ENCODE data around the gene LFNG. TPM values are rescaled to one million over a fixed set of nuclear protein-coding genes. Genes with fewer than 3 reads are reported as not detected.
A peak's percentile ranks its signal among the peaks of the same experiment; 100 is the strongest.

LFNG gene
- total RNA-seq, 2 donors from 2014 or later: 48.3 to 70.1 TPM

DNA sequence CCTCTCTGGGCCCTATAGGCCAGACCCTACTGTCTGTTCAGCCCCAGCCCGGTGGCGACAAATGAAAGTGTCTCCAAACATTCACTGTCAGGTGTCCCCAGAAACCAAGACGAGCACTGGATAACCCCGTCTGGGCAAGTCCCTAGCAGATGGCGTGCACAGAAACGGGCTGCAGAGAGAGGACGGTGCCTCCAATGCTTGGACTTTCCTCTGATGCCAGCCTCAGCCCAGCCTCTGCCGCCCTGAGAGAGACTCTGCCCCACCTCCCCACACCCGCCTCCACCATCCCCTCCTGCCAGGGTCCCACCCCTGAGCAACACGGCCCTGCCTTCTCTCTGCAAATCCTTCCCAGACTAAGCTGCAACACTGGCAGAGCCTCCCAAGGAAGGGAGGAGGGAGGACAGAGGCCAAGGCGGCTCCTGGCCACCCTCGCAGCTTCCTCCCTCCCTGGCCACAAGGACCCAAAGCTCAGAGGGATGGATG, 7.4 kb upstream of the LFNG start:
- intact Hi-C loops (cut with DNase I, micrococcal nuclease): no loop called here
- peak; percentile 63 for ATAC-seq
- DNase-seq: peak in 1 of 2 donors; percentile 52

DNA sequence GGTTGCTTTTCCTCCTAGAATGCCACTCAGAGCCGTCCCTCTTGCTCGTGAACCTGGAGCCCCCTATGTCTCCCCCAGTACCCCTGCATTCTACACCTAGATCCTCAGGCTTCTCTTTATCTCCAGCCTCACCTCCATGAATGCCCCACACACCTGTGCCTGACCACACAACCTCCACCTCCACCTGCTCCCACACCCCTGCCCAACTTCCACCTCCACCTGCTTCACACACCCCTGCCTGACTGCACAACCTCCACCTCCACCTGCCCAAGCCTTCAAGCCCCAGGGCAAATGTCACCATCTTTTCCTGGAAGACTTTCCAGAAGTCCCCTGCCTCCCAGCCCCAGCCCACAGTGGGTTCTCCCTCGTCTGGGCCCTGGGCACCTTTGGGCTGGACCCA, 6.9 kb upstream of the LFNG start:
- DNase-seq: no peak
- no peak for ATAC-seq
- intact Hi-C loops (cut with DNase I, micrococcal nuclease): no loop called here

DNA sequence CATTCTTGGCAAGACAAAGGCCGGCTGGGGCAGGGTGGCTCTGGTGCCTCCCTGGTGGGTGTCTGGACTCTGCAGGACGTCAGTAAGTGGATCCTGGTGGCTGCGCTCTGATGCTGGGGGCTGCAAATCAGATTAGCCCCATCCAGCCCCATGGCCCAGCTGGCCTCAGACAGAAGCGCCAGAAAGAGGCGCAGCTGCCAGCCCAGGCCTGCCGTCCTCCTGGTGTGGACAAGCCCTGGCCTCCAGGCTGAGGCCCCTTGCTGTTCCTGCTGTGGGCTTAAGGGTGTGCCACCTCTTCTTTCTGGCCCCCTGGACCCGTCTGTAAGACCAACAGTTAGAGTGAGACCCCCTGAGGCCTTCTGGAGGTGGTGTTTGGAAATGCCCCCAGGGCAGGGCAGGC, 5.9 kb upstream of the LFNG start:
- intact Hi-C loops (cut with DNase I, micrococcal nuclease): no loop called here
- no peak for ATAC-seq

DNA sequence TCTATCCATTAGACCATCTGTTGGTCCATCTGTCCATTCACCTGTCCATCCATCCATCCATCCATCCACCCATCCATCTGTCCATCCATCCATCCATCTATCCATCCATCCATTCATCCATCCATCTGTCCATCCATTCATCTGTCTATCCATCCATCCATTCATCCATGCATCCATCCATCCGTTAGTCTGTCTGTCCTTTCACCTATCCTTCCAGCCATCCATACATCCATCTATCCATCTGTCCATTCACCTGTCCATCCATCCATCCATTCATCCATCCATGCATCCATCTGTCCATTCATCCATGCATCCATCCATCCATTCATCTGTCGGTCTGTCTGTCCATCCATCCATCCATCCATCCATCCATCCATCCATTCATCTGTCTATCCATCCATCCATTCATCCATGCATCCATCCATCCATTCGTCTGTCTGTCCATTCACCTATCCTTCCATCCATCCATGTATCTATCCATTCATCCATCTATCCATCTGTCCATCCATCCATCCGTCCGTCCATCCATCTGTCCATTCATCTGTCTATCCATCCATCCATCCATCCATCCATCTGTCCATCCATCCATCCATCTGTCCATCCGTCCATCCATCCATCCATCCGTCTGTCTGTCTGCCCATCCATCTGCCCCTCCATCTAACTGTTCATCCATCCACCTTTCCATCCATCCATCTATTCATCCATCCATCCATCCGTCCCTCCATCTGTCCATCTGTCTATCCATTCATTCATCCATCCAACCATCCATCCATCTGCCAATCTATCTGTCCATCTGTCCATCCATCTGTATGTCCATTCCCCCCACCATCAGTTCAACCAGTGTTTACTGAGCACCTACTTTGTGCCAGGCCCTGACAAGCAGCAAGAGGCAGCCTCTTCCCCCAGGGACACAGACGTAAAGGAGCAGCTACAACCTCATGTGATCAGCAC, 4.8 kb upstream of the LFNG start:
- intact Hi-C loops (cut with DNase I, micrococcal nuclease): no loop called here
- no peak for DNase-seq
- ATAC-seq: no peak

More for the DNA sequence above, 5.9 kb upstream of the LFNG start:
- no peak for DNase-seq

DNA sequence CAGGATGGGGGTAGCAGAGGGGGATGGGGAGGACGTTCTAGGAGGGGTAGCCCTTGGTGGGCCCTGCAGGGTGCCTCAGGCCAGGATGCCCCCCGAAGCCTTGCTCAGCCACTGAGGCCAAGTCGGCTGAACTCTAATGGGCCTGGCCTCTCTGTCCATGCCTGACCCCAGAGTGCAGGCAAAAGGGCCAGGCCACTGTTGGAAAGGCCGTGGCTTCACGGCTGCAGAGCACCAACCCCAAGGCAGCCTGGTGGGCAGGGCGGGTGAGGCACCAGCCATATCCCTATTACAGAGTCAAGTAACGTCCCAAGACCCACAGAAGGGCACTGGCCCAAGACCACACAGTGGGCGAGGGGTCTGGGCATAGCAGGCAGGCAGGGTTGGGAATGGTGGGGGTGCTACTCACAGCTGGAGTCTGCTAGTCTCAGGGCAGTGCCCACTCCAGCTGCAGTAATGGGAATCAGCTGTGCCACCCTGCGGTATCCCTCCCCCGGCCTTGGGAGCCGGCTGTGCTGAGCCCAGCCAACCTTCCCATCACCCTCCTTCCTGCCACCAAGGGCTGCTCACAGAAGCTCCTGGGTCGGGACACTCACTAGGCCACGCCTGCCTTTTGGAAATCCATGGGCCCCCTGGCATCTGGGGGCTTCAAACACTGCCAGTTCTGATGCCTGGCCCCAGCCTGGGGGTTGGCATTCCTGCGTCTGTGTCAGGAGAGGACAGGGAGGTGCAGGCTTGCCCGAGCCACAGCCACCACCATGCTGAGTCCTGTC, 4.0 kb upstream of the LFNG start:
- ATAC-seq (no peak), DNase-seq (no peak)
- intact Hi-C loops (cut with DNase I, micrococcal nuclease): no loop called here

DNA sequence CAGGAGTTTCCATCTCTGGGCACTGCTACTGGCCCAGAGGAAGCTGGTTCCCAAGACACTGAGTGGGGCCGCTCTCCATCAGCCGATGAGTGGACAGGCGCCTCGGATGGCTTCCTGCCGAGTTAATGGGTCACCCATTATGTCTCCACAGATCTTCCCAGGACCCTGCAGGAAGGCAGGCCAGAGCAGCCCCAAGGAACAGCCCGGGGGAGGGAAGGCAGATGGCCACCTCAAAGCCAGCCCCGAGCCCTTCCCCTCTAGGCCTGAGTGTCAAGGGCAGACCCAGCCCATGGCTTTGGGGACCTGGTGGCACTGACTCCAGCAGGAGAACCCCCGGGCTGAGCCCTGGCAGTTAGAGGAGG, 3.4 kb upstream of the LFNG start:
- intact Hi-C loops (cut with DNase I, micrococcal nuclease): no loop called here
- DNase-seq (no peak), ATAC-seq (no peak)

DNA sequence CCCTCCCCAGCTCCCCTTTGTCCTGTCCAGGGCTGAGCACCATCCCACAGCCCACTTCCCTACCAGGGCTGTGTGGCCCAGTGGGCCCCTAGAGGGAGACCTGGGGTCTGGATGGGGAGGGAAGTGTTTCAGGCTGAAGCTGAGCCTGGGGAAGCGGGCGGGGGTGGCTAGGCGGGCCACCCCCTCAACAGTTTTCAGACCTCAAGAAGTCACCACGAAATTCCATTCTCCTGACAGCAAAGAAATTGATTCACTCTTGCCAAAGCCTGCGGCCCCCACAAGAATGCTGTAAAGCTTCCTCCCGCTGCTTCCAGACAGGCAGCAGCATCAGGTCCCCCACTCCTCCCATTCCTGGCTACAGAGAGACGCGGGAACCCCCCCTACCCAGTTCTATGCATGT, 2.5 kb upstream of the LFNG start:
- DNase-seq (no peak), ATAC-seq (no peak)
- intact Hi-C loops (cut with DNase I, micrococcal nuclease): no loop called here

DNA sequence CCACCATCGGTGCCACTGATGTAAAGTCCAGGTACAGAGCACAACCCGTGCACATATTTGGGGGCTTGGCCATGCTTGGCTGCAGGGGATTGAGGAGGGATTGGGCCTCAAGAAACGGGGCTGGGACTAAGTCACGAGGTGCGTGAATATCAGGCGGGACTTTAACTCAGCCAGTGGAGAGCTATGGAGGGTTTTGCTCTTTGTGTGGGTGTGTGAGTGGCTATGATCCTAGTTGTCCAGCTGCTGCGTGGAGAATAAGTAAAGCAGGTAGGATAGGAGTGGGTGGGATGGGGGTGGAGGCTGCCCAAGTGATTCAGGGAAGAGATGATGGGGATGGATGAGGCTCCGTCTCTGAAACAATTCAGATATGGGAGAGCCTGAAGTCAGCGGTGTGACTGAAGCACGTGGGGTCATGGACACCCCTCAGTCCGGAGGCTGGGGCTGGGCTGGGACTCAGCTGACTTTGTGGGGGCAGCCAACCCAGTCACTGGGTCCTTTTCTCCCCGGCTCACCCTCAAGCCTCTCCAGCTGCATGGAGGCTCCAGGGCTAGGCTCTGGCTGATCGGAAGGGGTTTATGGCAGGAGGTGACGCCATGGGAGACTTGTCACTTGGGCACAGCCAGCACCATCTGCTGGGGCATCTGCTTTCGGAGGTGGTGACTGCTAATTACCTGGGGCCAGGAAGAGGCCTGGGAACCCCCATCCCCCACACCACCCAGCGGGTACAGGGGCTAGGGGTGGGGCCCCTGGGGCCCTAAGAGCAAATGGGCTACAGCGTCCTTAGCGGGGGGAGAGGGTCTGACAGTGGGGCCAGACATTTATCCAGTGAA, 1.7 kb upstream of the LFNG start:
- peak; percentile 74 to 76 for DNase-seq
- peak; percentile 8 for ATAC-seq
- intact Hi-C loops (cut with DNase I, micrococcal nuclease): no loop called here

DNA sequence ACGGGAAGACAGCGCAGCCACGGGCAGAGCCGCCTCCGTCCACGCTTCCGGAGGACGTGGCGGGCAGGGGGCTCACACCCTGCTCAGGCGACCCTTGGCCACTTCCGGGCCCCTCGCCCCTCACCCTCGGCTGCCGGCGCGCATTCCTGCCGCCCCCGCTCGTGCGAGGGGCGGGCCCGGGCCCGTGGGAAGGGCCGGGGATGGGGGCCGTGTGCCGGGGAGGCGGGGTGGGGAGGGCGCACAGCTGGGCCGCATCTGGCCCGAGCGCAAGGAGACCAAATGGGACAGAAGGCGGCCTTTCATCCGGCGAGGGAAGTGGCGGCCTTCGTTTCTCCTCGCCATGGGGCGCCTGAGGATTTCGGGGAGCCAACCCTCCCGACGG, 846 bp upstream of the LFNG start:
- intact Hi-C loops (cut with DNase I, micrococcal nuclease): no loop called here
- DNase-seq (no peak), ATAC-seq (no peak)

DNA sequence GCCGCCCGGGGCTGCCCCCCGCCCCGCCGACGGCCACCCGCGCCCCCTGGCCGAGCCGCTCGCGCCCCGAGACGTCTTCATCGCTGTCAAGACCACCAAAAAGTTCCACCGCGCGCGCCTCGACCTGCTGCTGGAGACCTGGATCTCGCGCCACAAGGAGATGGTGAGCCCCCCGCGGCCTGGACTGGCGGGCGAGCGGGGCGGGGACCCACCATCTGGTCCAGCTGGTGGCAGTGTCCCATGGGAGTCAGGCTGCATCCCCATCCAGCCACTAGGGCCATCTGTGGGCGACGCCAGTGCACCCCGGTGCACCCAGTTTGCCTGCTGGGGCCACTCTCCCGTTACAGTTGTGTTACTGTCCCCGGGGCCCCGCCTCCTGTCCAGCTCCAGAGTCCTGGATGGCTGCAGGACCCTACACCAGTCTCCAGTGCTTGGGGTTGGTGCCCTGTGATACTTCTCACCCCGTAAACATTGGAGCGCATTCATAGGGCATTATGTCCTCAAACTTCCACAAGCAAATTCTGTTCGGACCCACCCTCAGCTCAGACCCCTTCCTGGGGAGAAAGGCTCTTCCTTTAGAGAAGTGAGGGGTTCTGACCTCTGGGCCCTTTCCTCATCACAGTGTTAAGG, 672 bp downstream of the LFNG start:
- intact Hi-C loops (cut with DNase I, micrococcal nuclease): no loop called here
- ATAC-seq: no peak
- peak; percentile 68 for DNase-seq

DNA sequence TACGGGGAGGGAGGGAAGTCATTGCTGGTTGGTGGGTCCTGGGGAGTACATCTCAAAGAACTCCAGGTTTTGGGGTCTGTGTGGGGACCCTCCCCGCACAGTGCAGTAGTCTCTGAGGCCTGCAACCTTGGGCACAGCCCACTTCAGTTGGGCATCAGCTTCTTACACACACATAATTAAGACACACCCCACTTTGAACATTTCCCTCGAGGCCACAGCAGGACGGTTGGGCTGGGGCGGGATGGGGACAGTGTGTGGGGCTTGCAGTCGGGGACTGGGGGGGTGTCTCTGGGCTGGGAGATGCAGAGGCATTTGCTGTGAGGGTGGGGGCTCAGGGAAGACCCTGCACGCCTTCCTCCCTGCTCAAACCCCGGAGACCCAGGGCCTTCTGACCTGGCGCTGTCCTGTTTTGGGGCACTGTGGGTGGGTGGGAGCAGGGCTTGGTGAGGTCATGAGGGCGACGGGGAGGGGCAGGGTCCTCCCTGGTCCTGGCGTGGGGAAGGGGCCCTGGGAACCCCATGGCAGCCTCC, 1.3 kb downstream of the LFNG start:
- peak; percentile 60 for DNase-seq
- ATAC-seq: peak; percentile 12
- intact Hi-C loops (cut with DNase I, micrococcal nuclease): no loop called here

DNA sequence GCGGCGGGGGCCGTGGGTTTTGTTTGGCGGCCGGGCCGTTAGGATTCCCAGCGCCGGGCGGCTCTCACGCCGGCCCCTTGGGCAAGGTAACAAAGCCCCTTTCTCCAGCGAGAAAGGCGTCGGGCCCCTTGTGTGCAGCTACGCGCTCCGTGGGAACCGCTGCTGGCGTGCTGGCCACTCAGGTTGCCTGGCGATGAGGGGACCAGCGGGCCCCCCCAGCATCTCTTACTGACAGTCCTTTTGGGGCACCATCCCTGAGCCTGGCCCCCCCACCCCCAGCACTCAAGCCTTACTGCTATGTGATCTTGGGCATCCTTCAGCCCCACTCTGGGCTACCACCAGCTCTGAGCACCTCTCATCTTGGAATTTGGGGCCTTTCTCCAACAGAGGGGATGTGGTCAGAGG, 1.8 kb downstream of the LFNG start:
- no peak for ATAC-seq
- intact Hi-C loops (cut with DNase I, micrococcal nuclease): no loop called here
- DNase-seq: peak in 1 of 2 donors; percentile 47

DNA sequence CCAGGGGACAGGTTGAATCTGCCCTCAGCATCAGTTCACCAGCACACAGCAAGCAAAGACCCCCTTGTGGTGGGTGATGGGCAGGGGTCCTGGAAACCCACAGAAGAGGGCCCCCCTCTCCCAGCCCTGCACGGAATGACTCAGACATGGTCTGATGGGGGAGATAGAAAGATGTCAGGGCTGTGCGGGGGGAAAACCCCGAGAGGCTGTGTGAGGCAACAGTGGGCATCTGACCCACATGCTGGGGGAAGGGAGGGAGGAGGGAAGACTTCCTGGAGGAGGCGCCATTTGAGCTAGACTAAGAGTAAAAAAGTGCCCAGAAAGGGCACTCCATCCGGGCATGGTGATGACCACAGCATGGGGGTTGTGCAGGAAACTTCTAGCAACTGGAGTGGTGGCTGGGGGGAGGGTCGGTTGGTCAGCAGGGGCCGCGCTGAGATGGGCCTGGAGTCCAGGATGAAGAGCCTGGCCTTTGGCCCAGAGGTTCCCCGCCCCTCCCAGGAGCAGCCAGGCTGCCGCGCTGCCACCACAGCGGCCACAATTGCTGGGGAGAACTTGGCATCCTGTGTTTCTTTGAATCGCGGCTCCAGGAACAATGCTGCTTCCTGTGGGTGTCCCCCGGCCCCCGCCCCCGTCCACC, 2.5 kb downstream of the LFNG start:
- intact Hi-C loops (cut with DNase I, micrococcal nuclease): no loop called here
- peak; percentile 13 for ATAC-seq
- DNase-seq: peak; percentile 74

DNA sequence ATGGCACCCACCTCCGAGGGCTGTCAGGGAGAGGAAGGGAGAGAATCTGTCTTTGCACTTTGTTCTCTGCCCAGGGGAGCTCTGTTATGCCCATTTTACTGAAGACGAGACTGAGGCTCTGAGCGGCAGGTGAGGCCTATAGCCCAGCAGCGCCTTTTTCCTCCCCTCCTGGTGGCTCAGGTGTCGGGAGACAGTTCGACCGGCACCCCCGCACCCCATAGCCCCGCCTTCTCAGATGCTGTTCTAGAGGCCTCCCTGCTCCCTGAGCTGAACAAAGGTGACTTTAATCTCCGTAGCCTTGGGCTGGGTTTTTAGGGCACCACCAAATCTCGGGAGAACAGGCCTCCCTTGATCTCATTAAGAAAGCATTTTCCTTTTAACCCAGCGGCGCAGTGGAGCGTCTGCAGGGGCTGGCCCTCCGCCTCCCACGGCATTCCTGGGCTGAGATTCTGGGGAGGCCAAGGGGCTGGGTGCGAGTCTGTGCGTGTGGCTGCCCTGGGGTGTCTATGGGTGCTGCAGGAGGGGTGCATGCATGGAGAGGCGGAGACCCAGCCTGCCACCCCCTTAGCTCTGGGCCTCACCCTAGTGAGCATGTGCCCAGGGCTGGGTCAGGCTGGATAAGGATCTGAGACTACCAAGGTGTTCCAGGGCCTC, 3.3 kb downstream of the LFNG start:
- intact Hi-C loops (cut with DNase I, micrococcal nuclease): no loop called here
- ATAC-seq: peak; percentile 23
- peak; percentile 74 to 79 for DNase-seq

DNA sequence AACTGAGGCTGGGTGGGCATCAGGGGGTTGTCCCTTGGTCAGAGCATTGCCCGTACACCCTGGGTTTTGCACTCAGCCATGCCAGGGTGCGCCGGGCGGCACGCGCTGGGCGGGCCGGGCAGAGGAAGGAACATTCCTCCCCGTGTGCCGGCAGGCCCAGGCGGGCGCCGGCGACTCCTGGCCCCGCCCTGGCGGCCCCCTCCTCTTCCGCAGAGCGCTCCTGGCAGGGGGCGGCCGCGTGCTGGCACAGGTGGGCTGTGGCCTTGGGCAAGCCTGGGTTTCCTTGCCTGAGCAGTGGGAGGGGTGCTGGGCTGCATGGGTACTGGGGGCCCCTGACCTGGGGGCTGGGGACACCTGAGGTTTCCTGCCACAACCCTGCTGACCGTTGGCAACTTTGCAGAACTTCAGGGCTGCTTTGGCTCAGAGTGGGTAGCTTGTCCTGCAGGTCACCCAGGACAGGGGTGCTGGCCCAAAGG, 3.9 kb downstream of the LFNG start:
- ATAC-seq (peak; percentile 46), DNase-seq (peak; percentile 68 to 70)
- intact Hi-C loops (cut with DNase I, micrococcal nuclease): no loop called here

DNA sequence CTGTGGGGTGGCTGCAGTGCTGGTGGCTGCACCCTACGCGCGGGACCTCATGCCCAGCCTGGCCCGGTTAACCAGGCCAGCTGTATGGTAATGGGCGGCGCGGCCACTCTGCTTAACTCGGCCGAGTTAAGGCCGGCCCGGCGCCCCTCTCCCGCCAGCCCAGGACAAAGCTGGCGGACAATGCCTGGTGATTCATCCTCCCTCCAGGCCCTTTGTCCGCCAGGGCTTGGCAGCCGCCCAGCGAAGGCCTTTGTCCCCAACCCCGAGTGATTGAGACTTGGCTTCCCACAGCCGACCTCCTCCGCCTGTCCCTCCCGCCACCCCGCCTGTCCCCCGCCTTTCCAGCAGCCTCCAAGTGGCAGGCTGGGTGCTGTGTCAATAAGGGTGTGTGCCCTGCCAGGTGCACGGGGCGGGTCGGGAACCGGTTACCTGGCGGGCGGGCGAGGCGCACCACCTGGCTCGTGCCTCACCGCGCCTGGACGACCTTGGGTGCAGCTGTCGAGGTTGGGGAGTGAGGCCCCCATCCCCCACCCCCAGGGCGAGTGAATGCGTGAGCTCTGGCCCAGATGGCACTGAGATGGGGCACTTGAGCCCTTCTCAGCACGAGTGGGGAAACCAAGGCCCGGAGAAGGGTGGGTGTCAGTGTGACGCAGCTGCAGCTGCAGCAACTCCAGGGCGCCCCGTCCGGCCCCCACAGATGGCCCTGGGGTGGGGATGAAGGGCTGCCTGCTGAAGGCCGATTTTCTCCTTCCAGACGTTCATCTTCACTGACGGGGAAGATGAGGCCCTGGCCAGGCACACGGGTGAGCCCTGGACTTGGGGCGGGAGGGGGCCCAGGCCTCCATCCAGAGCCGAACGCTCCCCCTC, 4.6 kb downstream of the LFNG start:
- DNase-seq: peak; percentile 94 to 98
- ATAC-seq: peak; percentile 61
- intact Hi-C loops (cut with DNase I, micrococcal nuclease): no loop called here
